ENCODE data around the gene EXOSC10. TPM values are rescaled to one million over a fixed set of nuclear protein-coding genes. Genes with fewer than 3 reads are reported as not detected.

EXOSC10 gene
- total RNA-seq, 1 donor from 2014 or later: 50.9 TPM

DNA sequence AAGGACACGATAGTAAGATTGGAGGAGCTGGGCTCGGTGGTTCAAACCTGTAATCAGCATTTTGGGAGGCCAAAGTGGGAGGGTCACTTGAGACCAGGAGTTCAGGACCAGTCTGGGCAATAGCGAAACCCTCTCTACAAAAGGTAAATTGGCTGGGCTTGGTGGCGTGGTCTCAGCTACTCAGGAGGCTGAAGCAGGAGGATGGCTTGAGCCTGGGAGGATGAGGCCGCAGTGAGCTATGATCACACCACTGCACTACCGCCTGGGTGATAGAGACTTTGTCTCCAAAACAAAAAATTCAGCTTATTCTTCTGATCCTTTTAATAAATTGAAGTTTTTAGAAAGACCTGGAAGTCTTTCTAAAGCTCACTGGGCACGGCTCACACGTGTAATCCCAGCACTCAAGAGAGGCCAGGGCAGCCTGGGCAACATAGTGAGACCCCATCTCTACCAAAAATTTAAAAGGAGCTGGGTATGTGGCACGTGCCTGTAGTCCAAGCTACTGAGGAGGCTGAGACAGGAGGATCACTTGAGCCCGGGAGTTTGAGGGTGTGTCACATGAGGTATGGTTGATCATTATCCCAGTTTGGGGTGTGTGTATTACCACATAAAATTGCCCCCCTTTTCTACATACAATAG is 67.9 kb downstream of the EXOSC10 start:
- no peak for DNase-seq
- H3K9me3 ChIP-seq: no peaks in the 10 kb centered on the region
- ATAC-seq: no peak
- no peaks in the 10 kb centered on the region for H3K27me3 ChIP-seq
- intact Hi-C loops (cut with DNase I): no loop called here
- H3K27ac ChIP-seq: no peak overlapping the region
- TF ChIP-seq, protein P1, sequence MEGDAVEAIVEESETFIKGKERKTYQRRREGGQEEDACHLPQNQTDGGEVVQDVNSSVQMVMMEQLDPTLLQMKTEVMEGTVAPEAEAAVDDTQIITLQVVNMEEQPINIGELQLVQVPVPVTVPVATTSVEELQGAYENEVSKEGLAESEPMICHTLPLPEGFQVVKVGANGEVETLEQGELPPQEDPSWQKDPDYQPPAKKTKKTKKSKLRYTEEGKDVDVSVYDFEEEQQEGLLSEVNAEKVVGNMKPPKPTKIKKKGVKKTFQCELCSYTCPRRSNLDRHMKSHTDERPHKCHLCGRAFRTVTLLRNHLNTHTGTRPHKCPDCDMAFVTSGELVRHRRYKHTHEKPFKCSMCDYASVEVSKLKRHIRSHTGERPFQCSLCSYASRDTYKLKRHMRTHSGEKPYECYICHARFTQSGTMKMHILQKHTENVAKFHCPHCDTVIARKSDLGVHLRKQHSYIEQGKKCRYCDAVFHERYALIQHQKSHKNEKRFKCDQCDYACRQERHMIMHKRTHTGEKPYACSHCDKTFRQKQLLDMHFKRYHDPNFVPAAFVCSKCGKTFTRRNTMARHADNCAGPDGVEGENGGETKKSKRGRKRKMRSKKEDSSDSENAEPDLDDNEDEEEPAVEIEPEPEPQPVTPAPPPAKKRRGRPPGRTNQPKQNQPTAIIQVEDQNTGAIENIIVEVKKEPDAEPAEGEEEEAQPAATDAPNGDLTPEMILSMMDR (IDR thresholded peaks at IDR 0.05): no peak
- peaks cover 26% of the 10 kb centered on the region for H3K36me3 ChIP-seq
- no peak overlapping the region for H3K4me3 ChIP-seq
- H3K4me1 ChIP-seq: no peaks in the 10 kb centered on the region

DNA sequence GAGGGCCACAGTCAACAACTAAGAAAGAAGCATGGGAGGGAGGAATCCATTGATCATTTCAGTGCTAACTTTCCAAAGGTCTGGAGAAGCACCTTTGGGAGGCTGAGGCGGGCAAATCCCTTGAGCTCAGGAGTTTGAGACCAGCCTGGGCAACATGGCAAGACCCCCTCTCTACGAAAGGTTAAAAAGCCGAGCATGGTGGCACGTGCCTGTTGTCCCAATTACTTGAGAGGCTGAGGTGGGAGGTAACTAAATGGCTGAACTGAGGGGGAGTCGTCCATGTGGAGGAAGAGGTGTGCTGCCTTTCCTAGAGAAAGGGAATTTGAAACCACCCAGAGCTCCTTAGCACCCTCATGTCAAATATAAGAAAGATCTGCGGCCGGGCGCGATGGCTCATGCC is 68.8 kb downstream of the EXOSC10 start:
- DNase-seq (no peak), ATAC-seq (no peak)
- Histone ChIP-seq H3K4me1 (no peaks in the 10 kb centered on the region), H3K4me3 (no peak overlapping the region), H3K9me3 (no peaks in the 10 kb centered on the region), H3K27me3 (no peaks in the 10 kb centered on the region), H3K27ac (no peak overlapping the region), H3K36me3 (peaks cover 35% of the 10 kb centered on the region)
- TF ChIP-seq, protein P1 (IDR thresholded peaks at IDR 0.05): no peak
- intact Hi-C loops (cut with DNase I): no loop called here

DNA sequence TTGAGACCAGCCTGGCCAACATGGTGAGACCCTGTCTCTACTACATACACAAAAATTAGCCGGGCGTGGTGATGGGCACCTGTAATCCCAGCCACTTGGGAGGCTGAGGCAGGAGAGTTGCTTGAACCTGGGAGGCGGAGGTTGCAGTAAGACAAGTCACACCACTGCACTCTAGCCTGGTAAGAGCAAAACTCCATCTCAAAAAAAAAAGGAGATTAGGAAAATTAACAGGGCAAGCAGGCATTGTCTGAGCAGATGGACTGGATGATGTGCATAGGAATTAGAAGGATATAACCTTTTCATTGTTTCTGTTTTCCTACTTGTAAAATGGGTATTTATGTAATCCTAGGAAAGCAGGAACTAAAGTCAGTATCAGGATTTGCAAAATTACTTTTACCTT is 71.7 kb downstream of the EXOSC10 start:
- intact Hi-C loops (cut with DNase I): no loop called here
- no peaks in the 10 kb centered on the region for H3K9me3 ChIP-seq
- H3K4me3 ChIP-seq: no peak overlapping the region
- no peaks in the 10 kb centered on the region for H3K4me1 ChIP-seq
- ATAC-seq (no peak), DNase-seq (no peak)
- TF ChIP-seq, protein P1 (IDR thresholded peaks at IDR 0.05): no peak
- H3K36me3 ChIP-seq: peaks cover 61% of the 10 kb centered on the region
- H3K27me3 ChIP-seq: no peaks in the 10 kb centered on the region
- no peak overlapping the region for H3K27ac ChIP-seq

DNA sequence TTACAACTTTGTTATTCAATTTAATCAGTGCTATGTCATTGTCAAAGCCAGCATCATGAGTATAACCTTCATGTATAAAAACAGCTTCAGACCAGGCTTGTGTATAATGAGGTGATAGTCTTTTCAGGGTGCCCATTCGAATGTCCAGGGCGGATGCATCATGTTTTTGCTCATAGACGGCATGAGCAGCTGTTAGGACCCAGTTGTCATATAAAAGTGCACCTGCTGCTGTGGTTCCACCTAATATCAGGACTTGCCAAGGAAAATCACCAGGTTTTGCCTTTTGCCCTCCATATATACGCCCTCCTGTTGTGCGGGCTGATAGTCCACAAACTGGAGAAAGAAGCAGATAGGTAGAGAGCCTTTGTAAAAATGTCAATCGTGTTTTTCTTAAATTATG is 72.4 kb downstream of the EXOSC10 start:
- intact Hi-C loops (cut with DNase I): no loop called here
- no peak for DNase-seq
- no peak for ATAC-seq

DNA sequence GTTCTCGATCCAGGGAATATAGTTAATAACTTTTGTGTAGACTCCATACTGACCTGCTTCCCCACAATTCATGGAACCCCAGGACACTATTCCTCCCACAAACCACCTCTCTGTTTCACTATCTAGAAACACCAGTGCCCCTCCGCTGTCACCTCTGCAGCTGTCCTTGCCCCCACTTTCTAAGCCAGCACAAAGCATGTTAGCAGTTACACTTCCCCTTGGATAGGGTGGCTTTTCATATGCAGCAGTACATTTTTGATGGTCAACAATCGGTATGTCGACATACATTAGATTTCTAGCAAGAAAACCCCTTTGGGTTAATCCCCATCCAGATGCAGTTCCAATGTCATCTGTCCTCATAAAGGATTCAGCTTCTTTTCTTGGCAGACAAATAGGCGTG is 72.8 kb downstream of the EXOSC10 start:
- DNase-seq: no peak
- ATAC-seq: no peak
- no peaks in the 10 kb centered on the region for H3K4me1 ChIP-seq
- TF ChIP-seq, protein P1 (IDR thresholded peaks at IDR 0.05): no peak
- H3K4me3 ChIP-seq: no peak overlapping the region
- intact Hi-C loops (cut with DNase I): no loop called here
- no peaks in the 10 kb centered on the region for H3K27me3 ChIP-seq
- no peaks in the 10 kb centered on the region for H3K9me3 ChIP-seq
- H3K27ac ChIP-seq: no peak overlapping the region
- peaks cover 72% of the 10 kb centered on the region for H3K36me3 ChIP-seq

More for the DNA sequence above, 72.4 kb downstream of the EXOSC10 start:
- Histone ChIP-seq H3K4me1 (no peaks in the 10 kb centered on the region), H3K36me3 (peaks cover 68% of the 10 kb centered on the region), H3K27me3 (no peaks in the 10 kb centered on the region), H3K4me3 (no peak overlapping the region), H3K9me3 (no peaks in the 10 kb centered on the region), H3K27ac (no peak overlapping the region)
- TF ChIP-seq, protein P1 (IDR thresholded peaks at IDR 0.05): no peak

DNA sequence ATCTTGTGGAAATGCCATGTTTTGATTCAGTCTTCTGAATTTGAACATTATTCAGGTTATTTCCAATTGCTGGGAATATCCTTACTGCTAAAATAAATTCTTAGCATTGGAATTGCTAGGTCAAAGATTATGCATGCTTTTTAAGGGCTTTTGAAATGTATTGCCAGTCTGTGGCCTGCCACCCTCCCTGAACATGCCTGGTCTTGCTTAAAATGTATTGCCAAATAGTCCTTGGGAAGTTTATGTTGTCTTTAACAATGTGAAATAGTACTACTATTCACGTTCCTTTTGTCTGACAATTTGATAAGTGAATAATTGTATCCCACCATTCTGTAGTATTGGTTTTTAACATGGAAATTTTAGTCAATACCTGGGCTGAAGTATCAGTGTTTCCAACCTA is 73.6 kb downstream of the EXOSC10 start:
- H3K4me3 ChIP-seq: no peak overlapping the region
- no peaks in the 10 kb centered on the region for H3K27me3 ChIP-seq
- no peak for ATAC-seq
- H3K27ac ChIP-seq: no peak overlapping the region
- DNase-seq: no peak
- H3K9me3 ChIP-seq: no peaks in the 10 kb centered on the region
- peaks cover 80% of the 10 kb centered on the region for H3K36me3 ChIP-seq
- TF ChIP-seq, protein P1 (IDR thresholded peaks at IDR 0.05): no peak
- intact Hi-C loops (cut with DNase I): no loop called here
- no peaks in the 10 kb centered on the region for H3K4me1 ChIP-seq
